GM21381 (cell line): ENCODE measurements around the gene ARHGEF7.
A peak's percentile ranks its signal among the peaks of the same experiment; 100 is the strongest.

Source experiments
- ATAC-seq: cut with Tn5 transposase; IDR thresholded peaks from one replicate; pipeline ENCODE4 v1.9.1; 2021; ENCODE audit warnings: mild to moderate bottlenecking, moderate library complexity; ENCODE audit not compliant: unreplicated experiment

The ARHGEF7 gene

DNA sequence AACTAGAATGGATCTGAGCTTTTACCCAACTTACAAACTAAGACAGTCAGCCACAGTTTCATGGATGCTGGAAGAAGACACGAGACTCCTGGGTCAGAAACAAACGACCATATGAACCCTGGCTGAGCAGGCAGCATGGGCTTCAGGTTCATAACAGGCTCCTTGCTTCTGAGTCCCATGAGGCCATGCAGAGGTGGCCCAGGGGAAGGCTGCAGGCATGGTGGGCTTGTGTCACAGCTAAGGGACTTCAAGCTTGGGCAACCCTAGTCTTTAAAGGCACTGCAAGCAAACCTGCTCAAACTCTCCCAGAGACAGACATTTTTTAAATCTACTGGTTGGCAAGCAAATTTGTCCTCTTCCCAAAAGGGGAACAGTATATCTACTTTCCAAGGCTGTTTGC, 5.1 kb upstream of the ARHGEF7 start:
- ATAC-seq = no peak

DNA sequence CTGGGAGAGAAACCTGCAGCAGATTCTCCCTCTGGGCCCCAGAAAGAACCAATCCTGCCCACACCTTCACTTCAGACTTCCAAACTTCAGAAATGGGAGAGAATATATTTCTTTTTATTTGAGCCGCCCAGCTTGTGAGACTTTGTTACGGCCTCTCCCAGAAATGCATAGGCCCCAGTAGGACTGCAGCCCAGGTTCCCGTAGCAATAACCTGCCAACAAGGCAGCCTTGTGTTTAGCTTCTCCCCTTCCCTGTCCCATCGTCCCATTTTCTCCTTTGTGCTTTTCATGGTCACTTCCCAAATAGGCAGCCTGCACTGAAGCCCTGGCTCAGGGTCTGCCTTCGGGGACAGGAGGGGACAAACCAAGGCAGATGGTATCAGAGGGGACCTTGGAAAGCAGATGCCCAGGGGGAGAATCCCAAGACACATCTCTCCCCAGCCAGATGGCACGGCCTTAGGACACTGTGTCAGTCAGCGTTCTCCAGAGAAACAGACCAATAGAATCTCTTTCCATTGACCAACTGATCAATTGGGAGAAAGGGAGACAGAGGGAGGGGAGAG, 3.7 kb upstream of the ARHGEF7 start:
- ATAC-seq = no peak

DNA sequence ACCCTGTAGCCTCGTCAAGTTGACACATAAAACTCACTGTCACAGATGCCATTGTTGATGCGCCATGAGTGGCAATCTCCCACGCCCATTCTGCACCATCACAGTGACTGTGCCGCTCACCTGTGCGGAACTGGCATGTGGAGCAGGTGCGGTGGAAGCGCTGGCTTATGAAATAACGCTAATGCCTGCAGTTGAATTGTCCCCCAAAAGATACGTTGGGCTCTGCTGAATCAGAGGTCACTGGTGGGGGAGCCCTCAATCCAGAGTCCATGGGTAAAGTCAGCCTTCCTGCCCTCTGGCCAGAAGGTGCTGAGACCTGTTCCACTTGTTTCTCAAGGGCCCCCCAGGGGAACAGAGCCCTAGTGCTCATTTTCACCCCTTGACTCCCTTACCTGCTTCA, 2.9 kb upstream of the ARHGEF7 start:
- ATAC-seq = no peak

DNA sequence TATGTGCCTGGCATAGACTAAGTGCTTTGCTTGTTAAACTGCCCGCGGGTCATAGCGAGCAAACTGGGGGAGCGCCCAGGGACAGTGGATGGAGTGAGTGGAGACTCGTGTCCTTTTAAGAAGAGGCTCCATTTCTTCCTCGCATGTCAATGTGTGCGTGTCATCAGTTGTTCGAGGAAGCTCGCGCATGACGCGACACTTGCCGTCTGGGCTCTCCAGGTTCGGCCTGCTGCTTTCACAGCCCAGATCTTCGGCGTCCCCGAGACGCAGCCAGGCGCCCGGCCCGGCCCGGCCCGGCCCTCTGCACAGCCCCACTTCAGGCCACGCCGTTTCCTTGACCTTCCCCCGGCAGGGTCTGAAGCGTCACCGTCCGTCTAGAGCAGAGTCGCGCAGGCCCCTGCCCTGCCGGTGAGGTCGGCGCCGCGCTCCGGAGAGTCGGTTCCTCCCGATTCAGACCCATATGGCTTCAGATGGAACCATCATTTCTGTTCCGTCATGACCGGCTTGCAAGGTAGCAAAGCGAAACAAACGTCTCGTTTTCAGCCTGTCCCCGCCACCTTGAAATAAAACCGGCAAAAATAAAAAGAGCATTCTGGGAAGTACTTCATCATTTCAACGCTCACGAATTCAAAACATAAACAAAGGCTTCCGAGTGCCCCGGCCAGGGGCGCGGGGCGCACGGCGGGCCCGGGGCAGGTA, 599 bp upstream of the ARHGEF7 start:
- ATAC-seq = no peak

DNA sequence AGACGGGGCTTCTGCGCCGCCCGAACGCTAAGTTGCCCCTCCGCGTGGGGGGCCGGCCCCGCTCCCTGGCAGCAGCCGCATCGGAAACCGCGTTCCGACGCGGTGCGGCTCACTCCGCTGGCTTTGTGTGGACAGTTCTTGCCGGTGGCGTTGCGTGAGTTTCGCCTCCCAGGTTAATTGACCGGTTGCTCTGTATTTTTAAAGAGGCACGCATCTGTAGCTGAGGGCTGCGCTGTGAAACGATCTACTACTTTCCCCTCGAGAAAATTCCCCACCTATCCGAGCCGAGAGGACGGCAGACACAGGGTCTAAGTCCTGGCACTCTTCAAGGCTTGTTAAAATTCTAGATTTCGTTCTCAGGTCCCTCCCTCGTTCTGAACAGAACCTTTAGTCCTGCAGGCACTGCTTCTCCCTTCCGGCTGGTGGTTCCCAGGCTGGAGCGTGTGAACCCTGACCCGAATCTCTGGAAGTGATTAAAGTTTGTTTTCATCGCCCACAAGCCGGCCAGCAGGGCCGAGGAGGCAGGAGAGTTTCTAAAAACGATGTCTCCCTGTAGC, 933 bp downstream of the ARHGEF7 start:
- no peak for ATAC-seq

DNA sequence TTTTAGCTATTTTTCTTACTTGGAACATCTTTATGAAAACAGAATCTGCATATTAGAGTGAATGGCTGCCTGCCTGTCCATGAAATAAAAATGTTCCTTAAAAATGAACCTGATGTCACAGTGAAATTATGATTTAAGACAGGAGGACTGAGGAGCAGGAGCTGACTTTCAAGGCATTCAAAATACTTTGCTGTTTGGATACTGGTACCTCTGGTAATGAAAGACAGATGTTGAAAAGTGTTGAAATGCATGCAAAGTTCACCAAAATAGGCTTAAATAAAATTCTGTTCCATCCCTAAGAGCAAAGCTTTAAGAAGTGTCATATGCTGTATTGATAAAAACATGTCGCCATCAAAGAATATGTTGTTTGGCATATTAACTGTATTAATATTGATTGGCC, 1.7 kb downstream of the ARHGEF7 start:
- no peak for ATAC-seq

DNA sequence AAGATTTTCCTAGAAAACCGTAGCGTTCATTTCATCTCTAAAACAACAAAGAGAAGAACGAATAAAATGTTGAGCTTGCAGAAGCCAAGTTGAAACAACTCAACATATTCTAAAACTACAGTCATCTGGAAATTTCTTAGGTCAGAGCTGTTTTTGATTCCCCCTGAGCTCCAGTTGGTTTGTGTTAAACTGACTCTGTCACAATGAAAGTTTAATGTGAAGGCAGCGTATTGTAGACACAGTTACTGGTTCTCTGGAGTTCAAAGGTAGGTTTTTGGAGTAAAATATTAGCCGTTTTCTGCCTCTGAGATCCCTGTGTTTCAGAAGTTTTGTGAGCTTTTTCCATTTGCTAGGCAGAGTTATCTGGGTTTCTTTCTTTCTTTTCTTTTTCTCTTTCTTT, 2.2 kb downstream of the ARHGEF7 start:
- ATAC-seq = no peak

DNA sequence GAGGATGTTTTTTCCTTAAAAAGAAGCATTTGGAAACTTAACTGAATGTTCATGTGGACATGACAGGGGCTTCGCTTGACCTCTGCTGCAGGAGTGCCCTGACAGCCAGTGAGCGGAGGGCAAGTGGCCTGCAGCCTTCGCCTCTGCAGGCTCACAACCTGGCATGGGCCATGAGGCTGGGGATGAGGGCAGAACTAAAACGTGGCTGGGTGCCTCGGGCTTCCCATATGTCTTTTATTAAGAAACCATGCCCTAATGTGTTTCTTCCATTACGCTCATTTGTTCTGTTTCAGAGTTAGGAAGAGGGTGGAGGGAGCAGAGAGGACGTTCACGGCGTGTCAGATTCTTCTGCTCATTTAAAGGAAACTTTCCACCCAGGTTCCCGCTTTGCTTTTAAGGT, 2.9 kb downstream of the ARHGEF7 start:
- no peak for ATAC-seq

DNA sequence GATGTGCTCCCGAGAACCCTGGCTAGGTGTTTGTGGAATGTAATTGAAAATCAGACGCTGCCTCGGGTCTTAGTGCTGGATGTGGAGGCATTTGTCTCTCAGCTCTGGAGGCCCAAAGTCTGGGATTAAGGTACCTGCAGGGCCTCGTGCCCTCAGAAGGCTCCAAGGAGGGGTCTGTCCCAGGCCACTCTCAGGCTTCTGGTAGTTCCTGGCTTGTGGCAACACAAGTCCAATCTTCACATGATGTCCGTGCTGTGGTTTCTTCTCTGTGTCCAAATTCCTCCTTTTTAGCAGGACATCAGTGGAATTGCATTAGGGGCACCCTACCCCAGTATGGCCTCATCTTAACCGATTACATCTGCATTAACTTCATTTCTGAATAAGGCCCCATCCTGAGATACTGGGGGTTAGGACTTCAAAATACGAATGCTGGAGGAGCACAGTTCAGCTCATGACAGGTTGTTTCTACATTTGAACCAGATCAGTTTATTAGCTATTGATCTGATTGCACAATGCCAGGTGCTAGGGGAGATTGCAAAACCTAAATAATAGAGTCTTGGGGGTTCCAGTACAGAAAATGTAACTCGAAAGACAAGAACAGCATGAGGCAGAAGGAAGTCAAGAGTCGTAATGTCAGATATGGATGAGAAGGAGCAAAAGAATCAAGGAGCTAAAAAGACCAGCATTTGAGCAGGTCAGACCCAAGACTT, 3.9 kb downstream of the ARHGEF7 start:
- no peak for ATAC-seq

DNA sequence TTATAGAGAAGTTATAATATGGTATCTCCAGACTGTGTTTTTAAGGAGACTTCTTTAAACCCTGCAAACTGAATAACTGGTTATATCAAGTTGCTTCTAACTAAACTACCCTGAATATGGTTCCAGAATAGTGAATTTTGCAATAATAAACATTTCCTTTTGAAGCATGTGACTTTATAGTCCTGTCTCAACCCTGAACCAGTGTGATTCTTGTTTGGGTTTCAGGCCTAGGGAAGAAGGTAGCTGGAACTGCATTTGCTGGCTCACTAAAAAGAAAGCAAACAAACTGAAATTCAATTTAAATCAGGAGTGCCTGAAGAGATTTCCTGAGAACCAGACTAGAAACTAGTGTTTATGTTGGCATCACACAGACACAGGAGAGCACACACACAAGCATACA, 4.9 kb downstream of the ARHGEF7 start:
- ATAC-seq = no peak

DNA sequence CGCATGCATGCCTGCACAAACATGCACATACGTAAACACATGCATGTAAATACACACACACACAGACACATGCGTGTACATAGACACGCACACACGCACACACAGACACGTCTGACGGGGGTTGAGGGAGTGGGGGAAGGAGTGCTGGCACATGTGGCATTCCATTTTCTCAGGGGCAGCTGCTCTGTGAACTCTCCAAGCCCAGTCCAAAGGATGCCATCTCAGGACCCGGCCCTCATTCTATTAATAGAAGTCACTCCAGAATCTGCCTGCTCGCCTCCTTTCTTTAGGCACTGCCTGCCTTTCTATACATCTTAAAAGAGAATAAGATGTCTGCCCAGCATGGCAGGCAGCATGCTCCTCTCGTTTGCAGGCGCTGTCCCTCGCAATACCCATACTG, 5.3 kb downstream of the ARHGEF7 start:
- ATAC-seq = no peak

DNA sequence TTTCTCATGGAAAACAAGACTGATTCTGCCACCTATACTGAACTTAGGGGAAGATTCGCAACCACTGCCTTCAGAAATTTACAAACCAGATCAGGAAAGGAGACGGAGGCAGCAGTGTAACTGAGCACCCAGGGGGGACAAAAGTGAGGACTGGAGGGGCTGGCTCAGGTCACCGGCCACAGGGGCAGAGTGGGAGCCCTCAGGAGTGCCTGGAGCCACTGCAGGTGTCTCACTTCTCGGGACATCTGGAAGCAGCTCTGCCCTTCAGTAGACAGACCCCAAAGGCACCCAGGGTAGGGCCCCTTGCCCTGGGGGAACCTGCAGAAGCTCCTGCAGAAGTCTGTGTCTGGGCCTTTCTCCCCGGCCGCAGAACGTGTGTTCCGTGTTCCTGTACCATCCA, 5.8 kb downstream of the ARHGEF7 start:
- no peak for ATAC-seq

DNA sequence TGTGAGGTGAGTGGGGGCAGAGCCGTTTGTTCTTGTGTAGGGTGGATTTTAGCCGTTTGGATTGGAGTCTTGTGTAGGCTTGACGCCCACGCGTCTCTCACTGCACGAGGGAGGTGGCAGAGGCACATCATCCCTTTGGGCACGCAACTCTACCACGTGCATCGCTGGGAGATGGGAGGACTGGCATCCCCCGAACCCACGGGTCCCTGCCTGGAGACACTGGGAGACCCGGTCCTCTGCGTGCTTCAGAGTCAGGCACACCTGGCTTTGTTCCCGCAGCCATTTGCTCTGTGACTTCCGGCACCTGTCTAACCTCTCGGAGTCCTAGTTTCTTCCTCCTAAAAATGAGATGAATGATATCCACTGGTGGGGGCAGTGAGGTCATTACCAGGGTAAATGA, 6.4 kb downstream of the ARHGEF7 start:
- ATAC-seq = no peak

DNA sequence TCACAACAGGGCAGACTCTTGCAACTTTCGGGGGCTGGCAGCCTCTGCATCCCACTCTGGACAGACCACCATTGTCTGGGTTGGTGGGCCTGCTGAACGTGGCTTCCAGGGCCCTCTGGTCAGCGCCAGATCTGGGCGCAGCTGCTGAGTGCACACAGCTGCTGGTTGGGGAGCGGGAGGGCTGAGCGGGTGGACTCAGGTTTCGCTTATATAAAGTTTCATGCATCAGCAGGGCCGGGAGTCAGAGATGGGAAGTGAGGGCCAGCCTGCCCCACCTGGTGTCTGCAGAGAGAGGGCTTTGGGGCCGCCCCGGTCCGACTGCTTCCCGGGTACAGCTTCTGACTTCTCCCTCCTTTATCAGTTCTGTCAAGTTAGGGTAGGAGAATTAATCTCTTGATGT, 6.9 kb downstream of the ARHGEF7 start:
- no peak for ATAC-seq

DNA sequence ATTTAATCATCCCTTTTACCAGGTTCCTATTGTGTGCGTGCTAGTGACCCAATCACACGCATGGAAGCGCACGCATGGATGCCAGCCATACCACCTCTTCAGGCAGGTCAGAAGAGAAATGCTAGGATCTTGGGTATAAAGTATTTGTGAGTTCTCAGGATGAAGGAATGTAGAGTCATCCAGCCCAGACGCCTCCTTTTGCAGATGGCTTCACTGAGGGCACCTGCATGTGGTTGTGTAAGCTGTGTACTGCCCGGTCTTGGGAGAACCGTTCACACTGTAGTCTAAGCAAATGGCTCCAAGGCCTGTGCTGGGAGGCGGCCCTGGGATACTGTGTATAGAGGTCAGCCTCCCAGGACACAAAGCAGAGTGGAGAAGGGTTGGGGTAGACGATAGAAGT, 7.5 kb downstream of the ARHGEF7 start:
- no peak for ATAC-seq

DNA sequence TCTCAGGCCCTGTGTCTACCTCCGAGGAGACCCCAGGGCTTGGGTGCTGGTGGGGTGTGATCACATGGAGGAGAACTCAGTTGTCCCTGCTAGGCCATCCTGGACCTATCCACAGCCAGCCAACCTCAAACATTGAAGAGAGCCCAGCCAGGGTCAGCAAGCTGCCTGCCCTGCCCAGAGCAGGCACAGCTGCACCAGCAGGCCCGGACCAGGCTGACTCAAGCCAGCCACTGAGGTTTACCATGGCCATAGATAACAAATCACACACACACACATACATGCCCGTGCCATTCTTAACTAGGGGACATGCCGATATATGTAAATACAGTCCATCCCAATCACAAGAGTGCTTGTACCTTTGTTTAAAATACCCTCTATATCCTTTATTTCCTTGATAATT, 8.1 kb downstream of the ARHGEF7 start:
- ATAC-seq = no peak

DNA sequence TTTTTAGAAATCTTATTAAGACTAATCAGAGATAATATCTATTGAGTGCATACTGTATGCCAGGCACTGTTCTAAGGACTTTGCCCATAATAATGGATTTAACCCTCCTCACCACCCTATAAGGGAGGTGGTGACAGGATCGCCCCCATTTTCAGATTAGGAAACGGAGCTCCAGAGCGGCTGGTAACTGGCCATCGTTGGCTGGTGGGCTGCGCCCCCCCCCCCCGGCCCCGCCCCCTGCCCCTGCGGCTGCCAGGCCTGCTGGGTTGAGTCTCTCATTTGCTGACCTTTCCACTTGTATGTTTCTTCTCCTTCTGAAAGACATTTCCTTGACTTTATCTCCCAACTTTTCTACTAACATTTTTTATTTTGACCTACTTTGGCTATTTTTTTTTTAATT, 8.5 kb downstream of the ARHGEF7 start:
- no peak for ATAC-seq

DNA sequence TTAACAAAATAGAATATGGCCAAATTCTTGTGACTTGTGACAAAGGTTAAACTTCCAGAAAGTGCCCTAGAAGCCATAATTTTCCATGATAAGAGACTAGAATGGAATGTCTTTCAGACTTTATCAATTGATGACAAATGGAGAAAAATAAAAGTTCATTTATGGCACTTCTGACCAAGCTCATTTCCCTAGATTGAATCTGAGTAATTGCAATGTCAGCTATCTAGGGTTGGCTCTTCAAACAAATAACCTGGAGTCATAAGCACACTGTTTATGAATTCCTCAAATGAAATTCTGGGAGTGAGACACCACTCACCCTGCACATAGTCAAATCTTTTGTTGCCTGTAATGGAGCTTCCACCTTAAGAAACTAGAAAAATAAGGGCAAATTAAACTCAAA, 11.4 kb downstream of the ARHGEF7 start:
- ATAC-seq = no peak

DNA sequence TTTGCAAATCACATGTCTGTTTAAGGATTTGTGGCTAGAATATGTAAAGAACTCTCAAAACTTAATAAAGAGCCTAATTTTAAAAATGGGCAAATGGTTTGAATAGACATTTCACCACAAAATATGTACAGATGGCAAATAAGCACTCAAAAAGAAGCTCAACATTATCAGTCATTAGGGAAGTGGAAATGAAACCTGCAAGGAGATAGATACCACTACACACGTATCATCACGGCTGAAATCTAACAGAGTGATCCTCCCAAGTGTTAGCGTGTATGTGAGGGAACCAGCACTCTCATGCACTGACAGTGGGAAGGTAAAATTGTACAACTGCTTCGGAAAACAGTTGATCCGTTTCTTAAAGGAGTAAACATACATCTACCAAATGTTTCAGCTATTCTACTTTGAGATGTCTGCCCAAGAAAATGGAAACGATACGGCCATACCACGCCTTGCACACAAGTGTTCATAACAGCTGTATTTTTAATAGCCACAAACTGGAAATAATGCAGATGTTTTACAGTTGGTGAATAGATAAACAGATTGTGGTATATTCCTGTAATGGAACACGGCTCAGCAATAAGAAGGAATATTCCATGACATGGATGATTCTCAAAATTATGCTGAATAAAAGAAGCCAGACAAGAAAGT, 14.5 kb downstream of the ARHGEF7 start:
- peak; percentile 99 for ATAC-seq

DNA sequence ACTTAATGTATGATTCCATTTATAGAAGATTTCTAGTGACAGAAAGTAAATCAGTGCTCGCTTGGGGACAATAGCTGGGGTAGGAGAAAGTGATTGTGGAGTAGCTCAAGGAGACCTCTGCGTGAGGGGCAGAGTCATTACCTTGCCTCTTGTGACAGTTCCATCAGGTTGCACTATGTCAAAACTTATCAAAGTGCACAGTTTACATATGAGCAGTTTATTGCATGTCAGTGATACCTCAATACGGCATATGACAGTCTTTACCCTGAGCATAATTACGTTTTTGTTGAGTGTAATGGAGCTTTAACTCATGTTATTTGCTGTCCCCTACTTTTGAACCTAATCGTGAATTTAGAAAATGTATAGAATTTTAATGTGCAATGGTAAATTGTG, 15.0 kb downstream of the ARHGEF7 start:
- ATAC-seq = no peak

DNA sequence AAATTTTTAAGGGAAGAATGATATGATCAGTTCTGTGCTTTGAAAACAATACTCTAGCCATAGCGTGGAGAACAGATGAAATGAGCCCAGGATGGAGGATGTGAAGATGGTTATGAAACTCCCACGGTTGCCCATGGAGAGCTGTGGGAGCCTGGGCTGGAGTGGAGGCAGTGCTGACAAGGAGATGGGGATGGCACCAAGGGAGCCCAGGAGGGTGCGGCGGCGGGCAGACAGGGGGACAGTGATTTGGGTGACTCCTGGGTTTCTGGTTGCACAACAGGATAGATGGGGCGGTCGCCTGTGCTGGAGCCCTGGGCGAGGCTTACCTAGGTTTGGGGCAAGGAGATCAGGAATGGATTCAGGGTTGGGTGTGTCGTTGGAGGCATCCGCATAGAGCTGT, 15.9 kb downstream of the ARHGEF7 start:
- no peak for ATAC-seq

DNA sequence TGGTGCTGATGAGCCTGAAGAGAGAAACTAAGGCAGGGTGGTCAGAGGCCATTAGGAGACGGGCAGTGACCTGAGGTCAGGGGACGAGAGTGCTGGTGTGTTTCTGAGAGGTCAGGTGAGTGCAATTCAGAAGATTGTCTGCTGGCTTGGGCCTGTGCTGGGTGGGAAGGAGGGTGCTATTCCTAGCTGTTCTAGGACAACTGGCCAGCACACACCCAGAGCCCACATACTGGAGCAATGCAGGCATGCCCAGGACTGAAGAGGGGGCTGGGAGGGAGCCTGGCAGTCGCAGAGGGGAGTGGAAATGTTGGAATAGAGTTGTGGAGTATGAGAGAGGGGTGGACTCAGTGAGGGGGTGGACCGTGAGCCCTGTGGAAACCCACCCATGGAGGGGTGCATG, 16.5 kb downstream of the ARHGEF7 start:
- ATAC-seq = no peak
